ENCODE results near the gene PCDHA13. TPM values are rescaled to one million over a fixed set of nuclear protein-coding genes. Genes with fewer than 3 reads are reported as not detected.

Gene PCDHA13
- total RNA-seq, 1 experiment from 2014 or later, result 1.0 TPM

- Histone ChIP-seq H3K4me1 (ENCODE audit: insufficient read depth, low read length) (no peaks in the 10 kb centered on the region), H3K14ac (ENCODE audit: insufficient read depth, low read length) (no peak overlapping the region; the same call in 1 of the 2 replicates), H3K4ac (ENCODE audit: low read depth, low read length) (no peak overlapping the region), H4K5ac (ENCODE audit: insufficient read length, low read depth, low read length) (no peak overlapping the region), H3K27ac (ENCODE audit: insufficient read length, low read depth, low read length) (no peak overlapping the region), H4K8ac (replicated peaks; ENCODE audit: insufficient read length, low read depth, low read length) (no peak overlapping the region), H3K79me2 (ENCODE audit: insufficient read depth, low read length) (peaks cover 5% of the 10 kb centered on the region; the same call in 1 of the 2 replicates), H3K23ac (ENCODE audit: insufficient read length, low read depth, low read length) (no peak overlapping the region), H2BK15ac (ENCODE audit: low read depth, low read length) (no peak overlapping the region), H4K20me1 (ENCODE audit: control insufficient read depth, insufficient read depth, insufficient read length) (no peaks in the 10 kb centered on the region), H3K9me3 (ENCODE audit: control insufficient read depth, low read depth, low read length) (no peaks in the 10 kb centered on the region), H2AK5ac (ENCODE audit: insufficient read length, low read length) (no peak overlapping the region), H2BK12ac (ENCODE audit: insufficient read length, low read depth, low read length) (no peak overlapping the region), H3K4me2 (ENCODE audit: insufficient read depth, insufficient read length, low read length) (no peak overlapping the region), H3K56ac (ENCODE audit: insufficient read length, low read depth, low read length) (no peak overlapping the region), H2BK20ac (ENCODE audit: low read depth, low read length, poor library complexity, severe bottlenecking) (no peak overlapping the region), H4K91ac (ENCODE audit: insufficient read length, low read depth, low read length) (no peak overlapping the region), H3K9ac (ENCODE audit: extremely low read depth, insufficient read length, low read length) (no peak overlapping the region), H2BK120ac (ENCODE audit: low read depth, low read length, poor library complexity, severe bottlenecking) (no peak overlapping the region), H3K23me2 (ENCODE audit: insufficient read length, low read depth, low read length, poor library complexity, severe bottlenecking) (no peaks in the 10 kb centered on the region), H3K18ac (ENCODE audit: insufficient read length, low read depth, low read length) (no peak overlapping the region), H2AFZ (ENCODE audit: low read length) (no peak overlapping the region), H3K27me3 (ENCODE audit: insufficient read depth, low read length) (no peaks in the 10 kb centered on the region), H3T11ph (ENCODE audit: low read length) (no peak overlapping the region), H2BK5ac (ENCODE audit: insufficient read length, low read length) (no peak overlapping the region), H3K79me1 (ENCODE audit: insufficient read depth, low read depth, low read length, poor library complexity, severe bottlenecking) (no peaks in the 10 kb centered on the region)
- Mint-ChIP-seq H3K4me3 (peak overlapping the region in 1 of 2 experiments; percentile 87; a peak in 1 of 5 replicates), H3K9me3 (peaks cover 5 to 12% of the 10 kb centered on the region in 2 experiments), H3K27ac (no peak overlapping the region), H3K4me1 (peaks cover 8 to 10% of the 10 kb centered on the region in 2 experiments; a peak in 2 of 4 replicates), H3K27me3 (ENCODE audit: low read depth) (no peaks in the 10 kb centered on the region), H3K36me3 (ENCODE audit: insufficient read depth in 1 of 3, low read depth in 3 of 3) (peaks cover 21 to 36% (median 32%) of the 10 kb centered on the region in 3 experiments)
- TF ChIP-seq CTCF (conservative IDR thresholded peaks at IDR 0.05), result no peak
- no CpG with 5 or more reads among the region's 114 CpGs for WGBS (ENCODE audit: extremely low coverage, insufficient read length, low lambda C conversion rate)
- no peak for DNase-seq
These were observed 11.4 kb upstream of the PCDHA13 start for GRCh38 chr5:140870221-140871201.
